Stimulated activated CD8-positive, alpha-beta memory T cell treated with anti-CD3 and anti-CD28 coated beads, Interleukin-7, amount 100 ng/mL, for 24 hours (primary cell): ENCODE measurements around the gene BRSK2.

Source experiments
- DNase-seq: peaks from one replicate; pipeline ENCODE4 v3.0.0-alpha.2; 2020; ENCODE audit warnings: low read depth

The BRSK2 gene

GRCh38 chr11:1483445-1483961 lies 93.8 kb downstream of the BRSK2 start:
- DNase-seq: no peak

DNA sequence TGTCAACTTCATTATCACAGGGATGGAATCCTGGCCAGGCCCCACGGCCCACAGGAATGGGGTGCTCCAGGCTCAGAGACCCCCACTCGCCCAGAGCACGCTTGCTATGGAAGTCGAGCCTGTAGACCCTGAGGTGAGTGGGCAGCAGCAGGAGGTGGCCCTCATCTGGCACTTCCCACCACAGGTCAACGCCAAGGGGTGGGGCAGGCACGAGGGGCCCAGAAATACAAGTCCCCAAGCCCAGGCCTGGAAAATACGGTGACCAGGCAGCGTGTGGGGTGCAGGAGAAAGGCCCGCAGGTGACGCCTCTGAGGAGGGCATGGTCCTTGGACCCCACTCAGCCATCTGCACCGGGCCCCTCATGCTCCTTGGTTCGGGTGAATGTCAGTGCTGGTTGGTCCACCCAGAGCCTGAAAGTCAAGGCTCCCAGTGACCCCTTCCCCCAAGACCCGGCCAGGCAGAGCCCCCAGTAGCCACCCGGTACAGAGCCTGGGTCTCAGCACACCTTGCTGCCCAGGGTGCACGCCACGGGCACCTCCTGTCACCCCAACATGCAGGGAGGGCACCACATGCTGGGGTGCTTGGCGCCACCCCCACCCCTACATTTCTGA lies 94.4 kb downstream of the BRSK2 start:
- no peak for DNase-seq

DNA sequence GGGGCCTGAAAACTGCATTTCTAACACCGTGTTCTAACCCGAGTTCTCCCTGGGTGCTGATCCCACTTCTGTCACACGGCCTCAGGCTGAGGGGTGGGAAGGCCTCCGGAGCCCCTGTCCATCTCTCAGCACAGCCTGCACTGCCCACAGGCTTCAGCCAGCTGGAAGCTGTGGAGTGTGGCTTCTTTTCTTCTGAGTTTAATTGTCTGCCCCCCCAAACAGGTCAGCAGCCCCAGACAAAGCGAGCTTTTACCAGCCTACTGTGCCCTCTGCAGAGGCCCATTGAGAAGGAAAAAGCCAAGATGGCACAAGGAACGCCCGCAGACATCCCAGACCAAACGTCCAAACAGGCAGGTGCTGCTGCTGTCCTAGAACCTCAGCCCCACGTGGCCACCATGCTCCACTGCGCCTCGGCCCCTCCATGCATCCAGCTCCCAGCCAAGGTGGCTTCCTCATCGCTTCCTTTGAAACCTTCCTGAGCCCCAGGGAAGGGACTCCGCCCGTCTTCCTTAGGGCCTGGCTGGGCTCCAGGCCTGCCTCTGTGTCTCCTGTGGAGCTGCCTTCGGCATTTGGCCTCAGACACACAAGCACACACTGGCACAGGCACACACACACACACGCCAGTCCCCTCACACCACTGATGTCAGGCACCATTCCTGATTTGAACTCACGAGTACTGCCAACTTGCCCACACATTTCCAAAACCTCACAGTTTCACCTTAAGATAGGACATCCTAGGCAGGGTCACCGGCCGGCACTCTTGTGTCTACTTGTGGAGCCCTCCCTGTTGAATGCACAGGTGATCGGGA lies 95.2 kb downstream of the BRSK2 start:
- no peak for DNase-seq

DNA sequence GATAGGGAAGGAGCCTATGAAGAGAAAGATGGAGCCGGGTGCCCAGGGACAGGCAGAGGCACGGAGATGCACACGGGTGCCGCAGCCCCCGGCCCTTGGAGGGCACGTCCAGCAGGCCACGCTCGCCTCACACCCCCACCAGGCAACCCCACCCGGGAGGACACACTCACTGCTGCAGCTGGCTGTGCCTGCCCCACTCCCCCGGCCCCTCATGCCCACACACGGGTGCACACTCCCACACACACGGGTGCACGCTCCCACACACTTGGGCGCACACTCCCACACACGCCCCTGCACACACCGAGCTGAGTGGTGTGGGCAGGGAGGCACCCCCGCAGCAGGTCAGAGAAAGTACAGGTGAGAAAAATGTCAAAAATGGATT lies 95.8 kb downstream of the BRSK2 start:
- no peak for DNase-seq

GRCh38 chr11:1486054-1486825 lies 96.5 kb downstream of the BRSK2 start, which contains the start of gene MOB2:
TSS of gene MOB2 (minus strand) at chr11:1486779. CDS start at chr11:1486556, 223 bp downstream.
- no peak for DNase-seq

DNA sequence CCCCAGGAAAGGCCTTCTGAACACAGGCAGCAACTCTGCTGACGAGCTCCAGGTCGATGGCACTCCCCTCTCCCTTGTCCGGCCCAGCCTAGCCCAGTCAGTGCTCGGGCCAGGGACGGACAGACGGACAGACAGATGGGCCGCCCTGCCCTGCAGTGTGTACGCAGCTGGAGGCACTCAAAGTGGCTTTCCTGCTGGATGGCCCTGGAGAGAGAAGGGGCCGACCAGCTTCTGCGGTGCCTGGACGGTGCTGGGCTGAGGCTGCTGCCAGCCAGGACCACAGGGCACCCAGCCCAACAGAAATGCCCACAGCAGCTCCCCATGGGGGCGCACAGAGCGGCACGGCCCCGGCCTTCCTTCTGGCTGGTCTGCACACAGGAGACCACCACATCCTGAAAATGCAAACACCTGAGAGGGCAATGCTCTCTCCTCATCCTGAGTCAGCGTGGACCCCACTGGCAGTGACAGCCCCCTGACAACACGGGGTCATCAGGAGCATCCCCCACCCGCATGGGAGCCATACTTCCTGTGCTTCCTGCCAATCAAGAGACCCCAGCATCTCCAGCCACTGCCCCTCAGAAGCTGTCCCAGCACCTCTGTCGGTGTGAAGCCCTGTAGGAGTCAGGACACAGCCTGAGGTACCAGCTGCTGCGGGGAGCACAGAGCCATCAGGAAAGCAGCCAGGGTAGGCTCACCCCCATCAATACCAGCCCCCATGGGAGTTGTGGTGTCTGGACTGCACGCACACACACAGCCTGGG lies 97.5 kb downstream of the BRSK2 start:
- no peak for DNase-seq

DNA sequence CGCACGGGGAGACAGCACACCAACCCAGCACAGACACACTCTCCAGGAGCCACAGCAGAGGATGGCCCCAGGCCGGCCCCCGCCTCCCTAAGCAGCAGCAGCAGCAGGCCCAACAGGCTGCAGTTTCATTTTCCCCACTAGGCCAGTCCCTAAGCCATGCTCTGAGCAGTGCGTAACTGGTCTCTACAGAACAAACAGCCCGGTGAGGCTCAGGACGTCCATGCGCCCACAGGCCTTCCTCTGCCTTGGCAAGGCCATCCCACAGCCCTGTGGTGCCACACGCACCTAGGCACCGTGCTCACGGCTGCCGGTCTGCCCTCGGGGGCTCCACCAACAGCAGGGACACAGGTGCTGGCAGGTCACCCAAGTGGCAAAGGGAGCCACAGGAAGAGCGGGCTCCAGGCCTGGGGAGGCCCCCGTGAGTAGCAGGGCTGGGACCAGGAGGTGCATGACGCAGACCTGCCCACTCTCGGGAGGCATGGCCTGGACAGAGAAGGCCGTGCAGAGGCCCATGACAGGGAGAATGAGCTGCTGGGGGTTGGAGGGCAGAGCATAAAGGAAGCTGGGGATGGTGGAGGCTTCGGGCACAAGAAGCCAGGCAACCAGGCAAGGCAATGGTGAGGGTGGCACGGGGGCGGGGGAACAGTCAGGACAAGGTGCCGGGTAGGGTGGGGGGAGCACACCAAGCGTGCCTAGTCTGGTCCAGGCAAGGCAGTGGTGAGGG lies 98.3 kb downstream of the BRSK2 start:
- no peak for DNase-seq

DNA sequence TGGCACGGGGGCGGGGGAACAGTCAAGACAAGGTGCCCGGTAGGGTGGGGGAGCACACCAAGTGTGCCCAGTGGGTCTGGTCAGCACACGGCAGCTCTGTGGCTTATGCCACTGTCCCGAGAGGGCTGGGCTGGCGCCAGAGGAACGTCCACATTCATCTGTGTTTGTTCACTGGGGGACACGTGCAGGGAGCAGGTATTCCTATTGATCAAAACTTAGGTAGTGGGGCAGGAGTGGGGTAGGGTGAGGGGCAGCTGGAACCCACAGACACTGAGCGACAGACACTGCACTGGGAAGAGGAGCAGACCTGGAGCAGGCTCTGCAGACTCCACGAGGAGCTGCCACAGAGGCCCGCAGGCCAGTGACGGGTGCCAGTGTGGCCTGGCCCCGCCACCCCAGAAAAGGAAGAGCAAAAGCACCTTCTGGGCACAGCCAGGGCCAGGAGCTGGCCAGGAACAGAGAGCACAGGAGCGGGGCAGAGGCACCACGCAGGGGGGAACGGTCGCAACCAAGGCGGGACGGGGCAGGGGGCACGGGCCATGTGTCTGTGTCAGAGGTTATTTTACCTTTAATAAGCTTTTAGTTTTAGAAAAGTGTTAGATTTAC lies 98.9 kb downstream of the BRSK2 start:
- no peak for DNase-seq

GRCh38 chr11:1490651-1491050 lies 100.9 kb downstream of the BRSK2 start:
- DNase-seq: no peak

DNA sequence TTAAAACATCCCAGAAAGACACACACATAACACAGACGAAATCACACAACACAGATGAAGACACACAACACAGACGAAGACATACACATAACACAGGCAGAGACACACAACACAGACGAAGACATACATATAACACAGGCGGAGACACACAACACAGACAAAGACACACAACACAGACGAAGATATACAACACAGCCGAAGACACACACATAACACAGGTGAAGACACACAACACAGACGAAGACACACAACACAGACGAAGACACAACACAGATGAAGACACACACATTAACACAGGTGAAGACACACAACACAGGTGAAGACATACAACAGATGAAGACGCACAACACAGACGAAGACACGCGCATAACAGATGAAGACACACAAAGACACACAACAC lies 101.6 kb downstream of the BRSK2 start:
- no peak for DNase-seq

DNA sequence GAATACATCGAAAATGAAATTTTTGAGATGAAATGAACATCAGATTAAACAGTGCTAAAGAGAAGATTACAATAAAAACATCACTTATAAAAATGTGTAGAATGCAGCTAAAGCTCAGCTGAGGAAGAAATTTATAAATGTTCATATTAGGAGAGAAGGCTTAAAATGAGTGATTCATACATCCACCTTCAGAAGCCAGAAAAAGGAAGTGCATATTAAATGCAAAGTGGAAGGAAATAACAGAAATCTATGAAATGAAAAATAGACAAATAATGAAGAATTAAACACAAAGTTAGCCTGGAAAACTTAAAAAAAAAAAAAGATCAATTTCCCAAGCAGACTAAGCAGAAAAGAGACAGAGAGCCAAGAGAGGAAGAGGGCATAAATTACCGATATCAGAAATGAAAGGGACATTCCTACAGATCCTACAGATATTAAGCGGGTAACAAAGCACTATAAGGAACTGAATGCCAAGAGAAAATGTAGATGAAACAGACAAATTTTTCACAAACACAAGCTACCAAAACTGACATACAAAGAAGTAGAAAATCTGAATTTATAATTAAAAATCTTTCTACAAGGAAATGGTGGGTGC lies 104.0 kb downstream of the BRSK2 start:
- no peak for DNase-seq

DNA sequence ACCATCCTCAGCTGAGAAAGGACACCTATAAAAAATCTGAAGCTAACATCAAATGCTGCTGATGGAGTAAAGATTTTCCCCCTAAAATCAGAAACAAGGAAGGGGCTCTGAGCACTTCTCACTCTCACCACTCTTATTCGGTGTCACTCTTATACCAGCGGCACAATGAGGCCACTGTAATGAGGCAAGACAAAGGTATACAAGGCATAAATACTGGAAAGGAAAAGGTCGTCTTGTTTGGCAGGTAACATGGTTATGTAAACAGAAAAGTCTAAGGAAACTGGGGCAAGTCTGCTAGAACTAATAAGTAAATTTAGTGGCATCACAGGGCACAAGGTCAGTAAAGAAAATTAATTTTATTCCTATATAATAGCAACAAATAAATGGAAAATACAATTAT lies 104.9 kb downstream of the BRSK2 start:
- no peak for DNase-seq

DNA sequence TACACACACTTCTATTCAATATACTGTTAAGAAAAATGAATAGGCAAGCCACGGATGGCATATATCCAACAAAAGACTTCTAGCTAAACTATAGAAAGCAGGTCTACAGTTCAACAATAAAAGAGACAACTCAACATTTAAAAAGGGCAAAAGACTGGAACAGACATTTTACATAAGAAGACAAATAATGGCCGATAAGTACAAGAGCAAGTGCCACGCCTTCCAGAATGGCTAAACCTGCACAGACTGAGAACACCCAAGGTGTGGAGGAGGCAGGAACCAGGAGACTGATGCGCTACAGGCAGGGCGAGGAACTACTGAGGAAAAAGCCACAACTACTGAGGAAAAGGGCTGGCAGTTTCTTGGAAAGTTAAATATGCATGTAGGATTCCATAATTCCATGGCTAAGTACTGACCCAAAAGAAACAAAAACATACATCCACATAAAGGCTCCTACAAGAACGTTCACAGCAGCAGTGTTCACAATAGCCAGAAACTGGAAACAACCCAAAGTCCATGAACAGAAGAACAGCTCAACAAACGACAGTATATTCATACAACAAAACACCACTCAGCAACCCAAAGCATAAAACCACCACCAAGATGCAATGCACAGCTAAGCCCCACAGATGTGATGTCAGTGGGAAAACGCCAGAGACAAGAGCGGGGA lies 106.5 kb downstream of the BRSK2 start:
- DNase-seq: no peak

DNA sequence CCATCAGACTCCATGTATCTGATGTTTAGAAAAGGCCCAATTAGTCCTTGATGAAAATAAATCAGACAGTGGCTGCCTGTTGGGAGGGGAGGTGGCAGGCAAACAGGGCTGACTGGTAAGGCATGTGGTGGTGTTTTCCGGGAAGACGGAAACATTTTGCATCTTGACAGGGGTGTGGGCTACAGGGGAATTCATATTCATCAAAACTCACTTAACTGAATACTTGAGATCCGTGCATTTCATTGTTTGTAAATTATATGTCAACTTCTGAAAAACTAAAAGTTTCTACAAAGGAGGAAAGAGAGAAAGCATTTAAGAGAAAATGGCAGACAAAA lies 107.0 kb downstream of the BRSK2 start:
- DNase-seq: no peak

DNA sequence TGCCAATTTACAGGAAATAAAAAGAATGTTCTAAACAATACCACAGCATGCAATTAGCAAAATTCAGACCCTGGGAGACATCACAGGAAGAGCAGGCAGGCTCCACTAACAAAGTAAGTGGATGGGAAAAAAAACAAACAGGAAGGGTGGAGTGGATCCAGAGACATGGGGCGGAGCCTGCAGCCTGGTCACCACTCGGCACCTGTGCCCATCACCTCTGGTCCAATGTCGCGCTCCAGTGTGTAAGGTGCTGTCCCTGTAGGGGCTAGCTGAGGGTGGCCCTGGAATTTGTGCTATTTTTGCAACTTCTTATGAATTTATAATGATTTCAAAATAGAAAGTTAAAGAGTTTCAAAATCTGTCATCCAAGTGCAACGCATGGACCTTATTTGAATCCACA lies 107.9 kb downstream of the BRSK2 start:
- no peak for DNase-seq

GRCh38 chr11:1498262-1498661 lies 108.5 kb downstream of the BRSK2 start:
- no peak for DNase-seq

DNA sequence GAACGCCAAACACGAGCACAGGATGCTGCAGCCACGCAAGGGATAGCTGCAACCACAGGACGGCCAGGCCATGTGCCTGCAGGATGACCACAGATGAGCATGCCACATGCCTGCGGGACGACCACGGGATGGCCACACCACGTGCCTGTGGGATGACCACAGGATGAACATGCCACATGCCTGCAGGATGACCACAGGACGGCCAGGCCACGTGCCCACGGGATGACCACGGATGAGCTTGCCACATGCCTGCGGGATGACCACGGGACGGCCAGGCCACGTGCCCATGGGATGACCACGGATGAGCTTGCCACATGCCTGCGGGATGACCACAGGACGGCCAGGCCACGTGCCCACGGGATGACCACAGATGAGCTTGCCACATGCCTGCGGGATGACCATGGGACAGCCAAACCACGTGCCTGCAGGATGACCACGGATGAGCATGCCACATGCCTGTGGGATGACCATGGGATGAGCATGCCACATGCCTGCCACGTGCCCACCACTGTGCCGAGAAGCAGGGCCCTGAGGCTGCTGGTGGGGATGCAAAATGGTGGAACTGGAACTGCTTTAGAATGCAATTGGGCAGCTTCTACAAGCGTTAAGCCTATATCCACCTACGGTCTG lies 109.6 kb downstream of the BRSK2 start:
- DNase-seq: no peak

DNA sequence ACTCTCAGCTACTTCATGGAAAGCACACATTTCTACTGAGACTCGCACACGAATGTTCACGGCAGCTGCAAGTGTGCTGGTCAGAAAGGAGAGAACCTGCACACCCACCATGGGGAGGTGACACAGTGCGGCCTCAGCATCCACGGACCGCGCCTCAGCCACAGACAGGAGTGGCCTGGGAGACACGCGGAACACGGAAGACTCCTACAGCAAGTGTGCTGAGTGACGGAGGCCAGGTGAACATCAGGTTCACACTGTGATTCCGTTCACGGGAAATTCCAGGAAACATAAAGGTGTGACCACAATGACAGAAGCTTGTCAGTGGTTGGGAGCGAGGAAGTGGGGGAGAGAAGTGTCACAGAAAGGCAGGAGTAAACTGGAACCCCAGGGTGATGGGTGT lies 110.2 kb downstream of the BRSK2 start:
- DNase-seq: no peak
